Parathyroid adenoma (tissue), 2 donors: Measurements from ENCODE around the gene ARHGAP26.

Source experiments
- H2AFZ ChIP-seq: fragments of 300-600 bp; sonication (generic); one replicate; pipeline ENCODE4 v1.7.0; 2017; ENCODE audit warnings: antibody characterized with exemption, mild to moderate bottlenecking
- H3K27ac ChIP-seq: fragments of 300-600 bp; sonication (generic); one replicate; pipeline ENCODE4 v1.7.0; 2017
- H3K27me3 ChIP-seq: fragments of 300-600 bp; sonication (generic); one replicate; pipeline ENCODE4 v1.7.0; 2017; ENCODE audit warnings: low read length; ENCODE audit not compliant: control insufficient read depth, insufficient read depth
- H3K36me3 ChIP-seq: fragments of 300-600 bp; sonication (generic); one replicate; pipeline ENCODE4 v1.7.0; 2017; ENCODE audit warnings: low read length; ENCODE audit not compliant: control insufficient read depth, insufficient read depth
- H3K4me1 ChIP-seq: fragments of 300-600 bp; sonication (generic); one replicate; pipeline ENCODE4 v1.7.0; 2017; ENCODE audit warnings: control low read depth
- H3K4me2 ChIP-seq: fragments of 300-600 bp; sonication (generic); one replicate; pipeline ENCODE4 v1.7.0; 2017; ENCODE audit warnings: low read length
- H3K4me3 ChIP-seq: fragments of 300-600 bp; sonication (generic); one replicate; pipeline ENCODE4 v1.7.0; 2017; ENCODE audit warnings: low read depth, low read length
- H3K79me2 ChIP-seq: fragments of 300-600 bp; sonication (generic); one replicate; pipeline ENCODE4 v1.7.0; 2017; ENCODE audit warnings: control low read depth
- H3K9ac ChIP-seq: fragments of 300-600 bp; sonication (generic); one replicate; pipeline ENCODE4 v1.7.0; 2017; ENCODE audit warnings: mild to moderate bottlenecking
- H3K9me3 ChIP-seq: fragments of 300-600 bp; sonication (generic); one replicate; pipeline ENCODE4 v1.7.0; 2017; ENCODE audit warnings: low read length; ENCODE audit not compliant: control insufficient read depth
- CTCF ChIP-seq: fragments of 300-600 bp; sonication (generic); IDR thresholded peaks from one replicate; pipeline ENCODE4 v1.7.0; 2017; ENCODE audit warnings: antibody characterized with exemption, mild to moderate bottlenecking
- donor health status: primary hyperparathyroidism.

ARHGAP26 gene

GRCh38 chr5:142823806-142824205 lies 53.6 kb downstream of the ARHGAP26 start:
- Histone ChIP-seq H3K4me3 (no peak overlapping the region), H3K27ac (no peak overlapping the region), H3K4me2 (no peak overlapping the region), H3K9ac (no peak overlapping the region), H3K4me1 (peaks cover 6% of the 10 kb centered on the region), H3K79me2 (no peaks in the 10 kb centered on the region), H3K36me3 (no peaks in the 10 kb centered on the region), H2AFZ (no peak overlapping the region), H3K27me3 (no peaks in the 10 kb centered on the region), H3K9me3 (no peaks in the 10 kb centered on the region)
- TF ChIP-seq CTCF = no peak

GRCh38 chr5:142824391-142824790 lies 54.2 kb downstream of the ARHGAP26 start:
- no peak overlapping the region for H3K9ac ChIP-seq
- H3K27ac ChIP-seq = no peak overlapping the region
- no peaks in the 10 kb centered on the region for H3K27me3 ChIP-seq
- TF ChIP-seq CTCF = no peak
- H3K4me1 ChIP-seq = peaks cover 6% of the 10 kb centered on the region
- H3K36me3 ChIP-seq = no peaks in the 10 kb centered on the region
- no peaks in the 10 kb centered on the region for H3K9me3 ChIP-seq
- no peak overlapping the region for H2AFZ ChIP-seq
- H3K4me3 ChIP-seq = no peak overlapping the region
- no peak overlapping the region for H3K4me2 ChIP-seq
- H3K79me2 ChIP-seq = no peaks in the 10 kb centered on the region

GRCh38 chr5:142825378-142826089 lies 55.4 kb downstream of the ARHGAP26 start:
- Histone ChIP-seq H3K4me1 (peaks cover 7% of the 10 kb centered on the region), H3K36me3 (no peaks in the 10 kb centered on the region), H3K27ac (peak overlapping the region; percentile 36), H3K9ac (no peak overlapping the region), H3K9me3 (no peaks in the 10 kb centered on the region), H3K4me3 (no peak overlapping the region), H3K4me2 (peak overlapping the region; percentile 21), H3K27me3 (no peaks in the 10 kb centered on the region), H3K79me2 (no peaks in the 10 kb centered on the region), H2AFZ (no peak overlapping the region)
- TF ChIP-seq CTCF = no peak

GRCh38 chr5:142826093-142826492 lies 55.9 kb downstream of the ARHGAP26 start:
- no peaks in the 10 kb centered on the region for H3K27me3 ChIP-seq
- H3K4me2 ChIP-seq = peak overlapping the region; percentile 21
- no peaks in the 10 kb centered on the region for H3K9me3 ChIP-seq
- H3K27ac ChIP-seq = peak overlapping the region; percentile 36
- no peak for TF ChIP-seq CTCF
- no peaks in the 10 kb centered on the region for H3K79me2 ChIP-seq
- no peak overlapping the region for H3K9ac ChIP-seq
- peaks cover 11% of the 10 kb centered on the region for H3K4me1 ChIP-seq
- H2AFZ ChIP-seq = no peak overlapping the region
- H3K36me3 ChIP-seq = no peaks in the 10 kb centered on the region
- no peak overlapping the region for H3K4me3 ChIP-seq
